GM15510 (cell line): ENCODE results near the gene EXO1.
A peak's percentile ranks its signal among the peaks of the same experiment; 100 is the strongest.

Source experiments
- POLR2A ChIP-seq: IDR thresholded peaks from 3 replicates; pipeline ENCODE4 v1.6.1; 2011; ENCODE audit warnings: borderline replicate concordance; ENCODE audit not compliant: insufficient read length; ENCODE audit errors: extremely low read depth

Gene EXO1

DNA sequence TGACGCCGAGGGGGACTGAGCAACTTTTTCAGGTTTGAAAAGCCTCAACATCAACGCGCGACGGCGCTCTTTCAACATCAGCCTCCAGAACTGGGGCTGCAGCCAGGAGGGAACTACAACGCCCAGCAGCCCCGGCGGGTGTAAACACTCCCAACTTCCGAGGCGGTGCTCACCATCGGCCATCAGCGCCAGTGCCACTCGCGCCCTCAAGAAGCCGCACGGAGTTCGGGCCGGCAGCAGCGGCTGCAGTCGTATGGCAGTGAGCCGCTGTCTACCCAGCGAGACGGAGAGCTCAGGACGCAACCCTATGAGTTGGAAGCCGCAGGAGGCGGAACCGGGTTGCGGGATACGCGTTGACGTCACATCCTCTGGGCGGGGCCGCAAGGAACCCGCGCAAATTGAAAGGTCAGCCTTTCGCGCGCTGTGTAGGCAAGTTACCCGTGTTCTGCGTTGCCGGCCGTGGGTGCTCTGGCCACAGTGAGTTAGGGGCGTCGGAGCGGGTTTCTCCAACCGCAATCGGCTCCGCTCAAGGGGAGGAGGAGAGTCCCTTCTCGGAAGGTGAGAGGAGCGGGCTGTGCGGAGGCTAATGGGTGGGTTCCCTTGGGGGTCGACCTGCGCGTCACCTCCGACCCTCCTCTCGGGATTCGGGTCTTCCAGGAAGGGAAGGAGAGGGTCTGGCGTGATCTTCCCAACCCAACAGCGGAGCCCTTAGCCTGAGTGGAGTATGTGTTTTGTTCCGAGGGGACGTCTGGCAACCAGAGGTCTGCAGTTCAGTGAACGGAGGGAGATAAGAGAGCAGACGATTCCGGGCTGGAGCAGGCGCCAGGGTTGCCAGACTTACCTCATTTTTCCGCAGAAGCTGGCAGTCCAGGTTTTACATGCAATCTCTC is at the start of gene EXO1:
EXO1 (plus strand) TSS at position 409 of the 890 bp plus-strand sequence. CDS start 2,222 bp downstream, outside the sequence.
- TF ChIP-seq POLR2A, result peak; percentile 68

GRCh38 chr1:241799416-241799815 is 48.6 kb upstream of the EXO1 start:
- TF ChIP-seq POLR2A, result no peak

- no peak for TF ChIP-seq POLR2A
These were observed 47.4 kb upstream of the EXO1 start for GRCh38 chr1:241800640-241801039.

- TF ChIP-seq POLR2A, result no peak
These were observed 45.1 kb upstream of the EXO1 start for GRCh38 chr1:241802863-241803262.

- no peak for TF ChIP-seq POLR2A
These were observed 39.7 kb upstream of the EXO1 start for GRCh38 chr1:241808265-241808664.

GRCh38 chr1:241810769-241811405 is 37.1 kb upstream of the EXO1 start:
- TF ChIP-seq POLR2A, result no peak

DNA sequence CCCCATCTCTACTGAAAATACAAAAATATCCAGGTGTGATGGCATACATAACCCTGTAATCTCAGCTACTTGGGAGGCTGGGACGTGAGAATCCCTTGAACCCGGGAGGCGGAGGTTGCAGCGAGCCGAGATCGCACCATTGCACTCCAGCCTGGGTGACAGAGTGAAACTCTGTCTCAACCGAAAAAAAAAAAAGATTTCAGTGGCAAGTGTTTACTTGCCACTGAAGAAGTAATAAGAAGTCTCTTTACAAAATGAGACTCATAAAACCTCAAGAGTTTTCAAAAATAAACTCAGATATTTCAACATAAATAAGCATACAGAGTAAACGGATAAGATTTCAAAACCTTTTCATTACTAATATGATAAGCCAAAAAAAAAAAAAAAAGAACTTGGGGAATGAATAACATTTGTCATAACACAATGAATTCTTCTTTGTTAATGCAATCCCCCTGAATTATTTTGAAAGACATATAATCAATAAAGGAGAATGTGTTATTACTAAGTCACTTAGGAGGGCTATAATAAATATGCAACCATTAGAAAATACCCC is 34.2 kb upstream of the EXO1 start:
- TF ChIP-seq POLR2A, result no peak

DNA sequence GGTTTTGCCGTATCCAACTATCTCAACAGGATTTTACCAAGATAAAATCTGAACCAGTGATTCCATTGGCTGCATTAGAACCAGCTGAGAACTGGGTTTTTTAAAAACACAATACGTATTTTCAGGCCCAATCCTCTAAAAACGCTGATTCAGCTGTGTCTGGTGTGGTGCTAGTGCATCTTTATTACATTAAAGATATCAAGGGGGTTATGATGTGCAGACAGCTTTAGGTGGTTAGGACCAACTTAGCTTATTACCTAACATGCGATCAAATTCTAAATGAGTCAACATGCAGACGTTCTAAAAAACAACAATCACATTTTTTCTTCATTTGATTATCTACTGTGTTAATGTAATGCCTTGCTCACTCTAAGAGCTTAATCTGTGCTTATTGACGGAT is 32.0 kb upstream of the EXO1 start:
- TF ChIP-seq POLR2A, result no peak

- no peak for TF ChIP-seq POLR2A
These were observed 30.6 kb upstream of the EXO1 start for GRCh38 chr1:241817331-241817792.

GRCh38 chr1:241817956-241818612 is 29.9 kb upstream of the EXO1 start:
- no peak for TF ChIP-seq POLR2A

- no peak for TF ChIP-seq POLR2A
These were observed 28.6 kb upstream of the EXO1 start for GRCh38 chr1:241819340-241819866.

DNA sequence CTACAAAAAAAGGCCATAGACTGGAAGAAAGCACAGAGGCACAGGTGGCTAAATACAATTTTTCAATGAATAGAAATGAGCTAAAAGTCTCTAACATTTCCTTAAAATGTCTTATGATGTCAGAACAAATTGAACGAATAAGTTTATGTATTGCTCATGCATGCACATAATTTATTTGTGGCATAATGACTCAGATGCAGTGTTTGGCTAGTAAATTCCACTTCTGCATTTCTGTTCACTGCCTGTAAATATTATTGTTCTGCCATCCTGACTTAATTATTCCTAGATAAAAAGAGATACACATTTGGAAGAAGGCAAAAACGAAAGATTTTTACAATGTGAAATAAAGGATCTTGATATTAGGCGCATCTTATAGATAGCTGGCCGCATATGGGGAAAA is 26.6 kb upstream of the EXO1 start:
- no peak for TF ChIP-seq POLR2A

DNA sequence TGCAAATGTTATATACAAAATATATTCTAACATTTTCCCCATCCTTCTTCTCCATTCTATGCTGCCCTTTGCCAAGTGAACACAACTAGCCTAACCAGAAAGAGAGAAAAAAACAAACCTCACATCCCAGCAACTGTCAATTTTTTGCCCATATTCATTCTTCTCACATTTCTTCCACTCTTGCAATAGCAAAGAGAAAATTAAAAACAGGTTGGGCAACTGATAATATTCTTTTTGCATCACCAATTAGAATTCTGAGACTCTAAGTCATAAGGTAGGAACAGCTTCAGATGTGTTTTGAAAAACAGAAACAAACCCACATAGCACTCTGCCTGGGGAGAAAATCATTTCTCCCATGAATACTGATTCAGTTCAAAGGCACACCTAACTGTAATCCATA is 25.2 kb upstream of the EXO1 start:
- no peak for TF ChIP-seq POLR2A

DNA sequence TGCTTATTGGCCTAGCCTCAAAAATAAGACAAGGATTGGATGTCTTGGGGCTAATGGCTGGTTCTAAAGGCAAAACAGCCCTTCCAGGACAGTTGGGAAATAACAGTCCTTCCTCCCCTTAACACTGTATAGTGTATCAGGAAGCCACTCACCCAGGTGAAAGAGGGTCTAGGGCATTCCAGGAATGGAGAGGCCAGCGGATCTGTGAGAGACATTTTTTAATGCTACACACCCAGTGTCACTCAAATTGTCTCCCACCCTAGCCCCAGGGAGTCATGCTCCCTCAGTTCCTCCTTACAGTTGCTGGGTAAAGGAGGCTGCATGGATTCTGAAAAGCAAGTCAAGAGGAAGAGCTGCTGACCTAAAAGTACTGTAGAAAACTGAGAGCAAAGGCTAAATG is 24.1 kb upstream of the EXO1 start:
- TF ChIP-seq POLR2A, result no peak

DNA sequence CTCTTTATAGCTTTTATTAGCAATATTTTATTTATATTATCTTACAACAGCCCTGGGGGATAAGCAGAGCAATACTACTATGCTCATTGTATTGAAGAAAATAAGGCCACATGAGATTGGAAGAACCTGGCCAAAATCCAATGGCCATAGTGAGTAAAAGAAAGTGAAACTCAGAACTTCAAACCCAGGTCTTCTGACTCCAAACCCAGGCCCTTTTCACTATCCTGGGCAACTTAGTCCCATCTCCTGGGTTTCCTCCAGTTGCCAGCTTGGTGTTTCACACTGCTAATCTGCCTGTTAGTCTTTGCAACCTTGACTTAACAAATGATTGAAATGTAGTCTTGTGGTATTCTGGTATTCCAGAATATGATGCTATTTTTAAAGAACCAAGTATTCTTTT is 22.4 kb upstream of the EXO1 start:
- TF ChIP-seq POLR2A, result no peak

DNA sequence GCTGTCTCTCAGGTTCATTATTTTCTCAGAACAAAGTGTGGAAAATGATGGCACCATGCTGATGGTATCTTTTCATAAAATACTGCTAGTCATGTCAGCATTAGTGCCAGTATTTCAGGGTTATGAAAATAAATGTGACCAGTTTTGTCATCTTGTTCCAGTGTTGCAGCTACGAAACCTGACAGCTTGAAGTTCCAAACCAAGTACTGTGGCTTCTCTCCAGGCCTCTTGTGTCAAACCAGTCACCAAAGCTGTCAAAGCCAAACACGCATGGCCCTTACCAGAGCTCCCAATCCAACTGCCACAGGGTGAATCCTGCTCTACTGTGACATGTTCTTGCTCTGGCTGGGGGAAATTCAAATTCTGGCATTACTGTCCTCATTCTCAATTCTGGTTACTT is 20.7 kb upstream of the EXO1 start:
- TF ChIP-seq POLR2A, result no peak

DNA sequence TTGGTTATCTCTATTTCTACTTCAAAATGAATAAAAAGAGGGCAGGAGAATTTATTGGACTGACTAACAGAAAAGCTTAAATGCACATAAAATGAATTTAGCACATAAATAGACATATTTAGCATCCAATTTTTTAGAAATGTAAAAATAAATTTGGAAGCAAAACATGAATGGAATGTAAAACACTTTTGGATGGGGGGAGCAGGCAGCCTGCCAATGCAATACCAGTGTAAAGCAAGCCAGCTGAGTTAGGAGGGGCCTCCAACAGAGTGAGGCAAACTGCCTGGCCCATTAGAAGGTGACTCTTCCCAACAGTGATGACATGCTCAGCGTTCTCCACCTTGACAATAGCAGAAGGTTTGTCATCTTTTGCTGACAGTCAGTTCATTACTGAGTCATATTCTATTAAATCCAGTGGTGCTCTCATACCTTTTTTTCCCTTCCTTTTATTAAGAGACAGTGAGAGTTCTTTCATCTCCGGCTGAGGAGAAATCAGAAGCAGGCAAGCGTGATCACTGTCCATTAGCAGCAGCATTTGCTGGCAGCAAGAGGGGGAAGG is 19.5 kb upstream of the EXO1 start:
- TF ChIP-seq POLR2A, result no peak
